H54 (cell line): ENCODE data around the gene BABAM2.

Source experiments
- DNase-seq: peaks from one replicate; pipeline ENCODE4 v3.0.0; 2011; ENCODE audit warnings: low spot score, mixed read lengths; ENCODE audit not compliant: insufficient read length
- FAIRE-seq: peaks from 3 replicates; lab custom pipeline; 2011; peaks lifted over from hg19 to GRCh38; lab: Jason Lieb, UNC
- POLR2A ChIP-seq: IDR thresholded peaks from 2 replicates; pipeline ENCODE4 v1.6.1; 2011; ENCODE audit warnings: low read depth, mild to moderate bottlenecking, low read length

Gene BABAM2

GRCh38 chr2:28280619-28281018 is 390.1 kb downstream of the BABAM2 start:
- TF ChIP-seq POLR2A, result no peak
- FAIRE-seq (no peak), DNase-seq (no peak)

GRCh38 chr2:28281739-28282138 is 391.2 kb downstream of the BABAM2 start:
- no peak for FAIRE-seq
- no peak for TF ChIP-seq POLR2A
- no peak for DNase-seq

GRCh38 chr2:28282248-28282647 is 391.7 kb downstream of the BABAM2 start:
- no peak for DNase-seq
- TF ChIP-seq POLR2A, result no peak
- no peak for FAIRE-seq

GRCh38 chr2:28282861-28283646 is 392.5 kb downstream of the BABAM2 start:
- FAIRE-seq (no peak), DNase-seq (no peak)
- no peak for TF ChIP-seq POLR2A

- DNase-seq (no peak), FAIRE-seq (no peak)
- no peak for TF ChIP-seq POLR2A
These were observed 393.3 kb downstream of the BABAM2 start for GRCh38 chr2:28283861-28284260.

GRCh38 chr2:28286678-28287077 is 396.1 kb downstream of the BABAM2 start:
- no peak for DNase-seq
- FAIRE-seq, result no peak
- TF ChIP-seq POLR2A, result no peak

GRCh38 chr2:28287256-28287915 is 396.9 kb downstream of the BABAM2 start:
- FAIRE-seq (peak; percentile 30), DNase-seq (no peak)
- no peak for TF ChIP-seq POLR2A

GRCh38 chr2:28288620-28289019 is 398.1 kb downstream of the BABAM2 start:
- no peak for FAIRE-seq
- no peak for TF ChIP-seq POLR2A

GRCh38 chr2:28291811-28292440 is 401.4 kb downstream of the BABAM2 start:
- no peak for TF ChIP-seq POLR2A
- DNase-seq, result no peak
- FAIRE-seq, result peak; percentile 68

More at GRCh38 chr2:28288620-28289019, 398.1 kb downstream of the BABAM2 start:
- no peak for DNase-seq

- FAIRE-seq, result no peak
- TF ChIP-seq POLR2A, result no peak
- no peak for DNase-seq
These were observed 402.0 kb downstream of the BABAM2 start for GRCh38 chr2:28292491-28292890.

- DNase-seq (no peak), FAIRE-seq (no peak)
- TF ChIP-seq POLR2A, result no peak
These were observed 402.9 kb downstream of the BABAM2 start for GRCh38 chr2:28293416-28293815.

GRCh38 chr2:28294451-28294850 is 403.9 kb downstream of the BABAM2 start:
- DNase-seq, result no peak
- no peak for FAIRE-seq
- no peak for TF ChIP-seq POLR2A

GRCh38 chr2:28296243-28296642 is 405.7 kb downstream of the BABAM2 start:
- TF ChIP-seq POLR2A, result no peak
- DNase-seq (peak; percentile 62), FAIRE-seq (peak; percentile 98)

GRCh38 chr2:28296904-28297303 is 406.4 kb downstream of the BABAM2 start:
- no peak for DNase-seq
- no peak for TF ChIP-seq POLR2A
- peak; percentile 64 for FAIRE-seq
